ENCODE data around the gene IL4. TPM values are rescaled to one million over a fixed set of nuclear protein-coding genes. Genes with fewer than 3 reads are reported as not detected.

The IL4 gene
- total and polyA plus RNA-seq, 2 experiments from 2014 or later = not detected

GRCh38 chr5:132725745-132726144, 52.0 kb downstream of the IL4 start:
- peaks cover 3% of the 10 kb centered on the region for H3K27me3 Mint-ChIP-seq (ENCODE audit: insufficient read depth, low read depth, poor library complexity)
- Histone ChIP-seq H2AFZ (no peak overlapping the region), H4K20me1 (replicated peaks; ENCODE audit: insufficient read depth) (no peaks in the 10 kb centered on the region; the same call in 1 of the 2 replicates), H3K4me3 (no peak overlapping the region), H3K4me2 (no peak overlapping the region), H3K79me2 (replicated peaks; ENCODE audit: insufficient read depth) (no peaks in the 10 kb centered on the region), H3K4me1 (ENCODE audit: insufficient read depth) (no peaks in the 10 kb centered on the region), H3F3A (replicated peaks; ENCODE audit: low read depth) (no peaks in the 10 kb centered on the region), H3K9me2 (ENCODE audit: insufficient read depth) (no peaks in the 10 kb centered on the region), H3K27me3 (ENCODE audit: insufficient read depth) (no peaks in the 10 kb centered on the region), H3K27ac (ENCODE audit: low read depth) (no peak overlapping the region), H3K36me3 (ENCODE audit: insufficient read depth) (no peaks in the 10 kb centered on the region)
- no peaks in the 10 kb centered on the region for H3K9me3 Mint-ChIP-seq
- DNase-seq (ENCODE audit: low spot score) (no peak), ATAC-seq (no peak)
- H3K4me1 Mint-ChIP-seq = no peaks in the 10 kb centered on the region
- H3K36me3 Mint-ChIP-seq (ENCODE audit: low read depth) = peaks cover 8% of the 10 kb centered on the region; the same call in 2 of the 3 replicates
- no peak overlapping the region for H3K27ac Mint-ChIP-seq
- H3K4me3 Mint-ChIP-seq = no peak overlapping the region
- no peak for TF ChIP-seq ZNF331 (CRISPR knock-in tag; IDR thresholded peaks at IDR 0.05; ENCODE audit: low read depth)
- no peak for TF ChIP-seq JUNB (IDR thresholded peaks at IDR 0.05; ENCODE audit: unreplicated experiment)
- no peak for TF ChIP-seq STAT1 (IDR thresholded peaks at IDR 0.05; ENCODE audit: unreplicated experiment)
- TF ChIP-seq, protein P1, sequence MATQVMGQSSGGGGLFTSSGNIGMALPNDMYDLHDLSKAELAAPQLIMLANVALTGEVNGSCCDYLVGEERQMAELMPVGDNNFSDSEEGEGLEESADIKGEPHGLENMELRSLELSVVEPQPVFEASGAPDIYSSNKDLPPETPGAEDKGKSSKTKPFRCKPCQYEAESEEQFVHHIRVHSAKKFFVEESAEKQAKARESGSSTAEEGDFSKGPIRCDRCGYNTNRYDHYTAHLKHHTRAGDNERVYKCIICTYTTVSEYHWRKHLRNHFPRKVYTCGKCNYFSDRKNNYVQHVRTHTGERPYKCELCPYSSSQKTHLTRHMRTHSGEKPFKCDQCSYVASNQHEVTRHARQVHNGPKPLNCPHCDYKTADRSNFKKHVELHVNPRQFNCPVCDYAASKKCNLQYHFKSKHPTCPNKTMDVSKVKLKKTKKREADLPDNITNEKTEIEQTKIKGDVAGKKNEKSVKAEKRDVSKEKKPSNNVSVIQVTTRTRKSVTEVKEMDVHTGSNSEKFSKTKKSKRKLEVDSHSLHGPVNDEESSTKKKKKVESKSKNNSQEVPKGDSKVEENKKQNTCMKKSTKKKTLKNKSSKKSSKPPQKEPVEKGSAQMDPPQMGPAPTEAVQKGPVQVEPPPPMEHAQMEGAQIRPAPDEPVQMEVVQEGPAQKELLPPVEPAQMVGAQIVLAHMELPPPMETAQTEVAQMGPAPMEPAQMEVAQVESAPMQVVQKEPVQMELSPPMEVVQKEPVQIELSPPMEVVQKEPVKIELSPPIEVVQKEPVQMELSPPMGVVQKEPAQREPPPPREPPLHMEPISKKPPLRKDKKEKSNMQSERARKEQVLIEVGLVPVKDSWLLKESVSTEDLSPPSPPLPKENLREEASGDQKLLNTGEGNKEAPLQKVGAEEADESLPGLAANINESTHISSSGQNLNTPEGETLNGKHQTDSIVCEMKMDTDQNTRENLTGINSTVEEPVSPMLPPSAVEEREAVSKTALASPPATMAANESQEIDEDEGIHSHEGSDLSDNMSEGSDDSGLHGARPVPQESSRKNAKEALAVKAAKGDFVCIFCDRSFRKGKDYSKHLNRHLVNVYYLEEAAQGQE (IDR thresholded peaks at IDR 0.05; ENCODE audit: unreplicated experiment) = no peak
- no peak for TF ChIP-seq ZNF114 (CRISPR knock-in tag; IDR thresholded peaks at IDR 0.05)
- TF ChIP-seq EZH2 (IDR thresholded peaks at IDR 0.05; ENCODE audit: low read depth, unreplicated experiment) = no peak
- TF ChIP-seq CTCF (conservative IDR thresholded peaks at IDR 0.05; ENCODE audit: low read depth in 2 of 2) = no peak
- TF ChIP-seq POLR2AphosphoS5 (IDR thresholded peaks at IDR 0.05; ENCODE audit: low read depth) = no peak
- TF ChIP-seq EZH2phosphoT487 (IDR thresholded peaks at IDR 0.05; ENCODE audit: unreplicated experiment) = no peak
- TF ChIP-seq NANOG (IDR thresholded peaks at IDR 0.05; ENCODE audit: borderline replicate concordance) = no peak
- TF ChIP-seq CREB1 (CRISPR knock-in tag; IDR thresholded peaks at IDR 0.05; ENCODE audit: low read depth) = no peak
- TF ChIP-seq, protein P2, sequence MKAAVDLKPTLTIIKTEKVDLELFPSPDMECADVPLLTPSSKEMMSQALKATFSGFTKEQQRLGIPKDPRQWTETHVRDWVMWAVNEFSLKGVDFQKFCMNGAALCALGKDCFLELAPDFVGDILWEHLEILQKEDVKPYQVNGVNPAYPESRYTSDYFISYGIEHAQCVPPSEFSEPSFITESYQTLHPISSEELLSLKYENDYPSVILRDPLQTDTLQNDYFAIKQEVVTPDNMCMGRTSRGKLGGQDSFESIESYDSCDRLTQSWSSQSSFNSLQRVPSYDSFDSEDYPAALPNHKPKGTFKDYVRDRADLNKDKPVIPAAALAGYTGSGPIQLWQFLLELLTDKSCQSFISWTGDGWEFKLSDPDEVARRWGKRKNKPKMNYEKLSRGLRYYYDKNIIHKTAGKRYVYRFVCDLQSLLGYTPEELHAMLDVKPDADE (IDR thresholded peaks at IDR 0.05) = no peak
- TF ChIP-seq, protein P3, sequence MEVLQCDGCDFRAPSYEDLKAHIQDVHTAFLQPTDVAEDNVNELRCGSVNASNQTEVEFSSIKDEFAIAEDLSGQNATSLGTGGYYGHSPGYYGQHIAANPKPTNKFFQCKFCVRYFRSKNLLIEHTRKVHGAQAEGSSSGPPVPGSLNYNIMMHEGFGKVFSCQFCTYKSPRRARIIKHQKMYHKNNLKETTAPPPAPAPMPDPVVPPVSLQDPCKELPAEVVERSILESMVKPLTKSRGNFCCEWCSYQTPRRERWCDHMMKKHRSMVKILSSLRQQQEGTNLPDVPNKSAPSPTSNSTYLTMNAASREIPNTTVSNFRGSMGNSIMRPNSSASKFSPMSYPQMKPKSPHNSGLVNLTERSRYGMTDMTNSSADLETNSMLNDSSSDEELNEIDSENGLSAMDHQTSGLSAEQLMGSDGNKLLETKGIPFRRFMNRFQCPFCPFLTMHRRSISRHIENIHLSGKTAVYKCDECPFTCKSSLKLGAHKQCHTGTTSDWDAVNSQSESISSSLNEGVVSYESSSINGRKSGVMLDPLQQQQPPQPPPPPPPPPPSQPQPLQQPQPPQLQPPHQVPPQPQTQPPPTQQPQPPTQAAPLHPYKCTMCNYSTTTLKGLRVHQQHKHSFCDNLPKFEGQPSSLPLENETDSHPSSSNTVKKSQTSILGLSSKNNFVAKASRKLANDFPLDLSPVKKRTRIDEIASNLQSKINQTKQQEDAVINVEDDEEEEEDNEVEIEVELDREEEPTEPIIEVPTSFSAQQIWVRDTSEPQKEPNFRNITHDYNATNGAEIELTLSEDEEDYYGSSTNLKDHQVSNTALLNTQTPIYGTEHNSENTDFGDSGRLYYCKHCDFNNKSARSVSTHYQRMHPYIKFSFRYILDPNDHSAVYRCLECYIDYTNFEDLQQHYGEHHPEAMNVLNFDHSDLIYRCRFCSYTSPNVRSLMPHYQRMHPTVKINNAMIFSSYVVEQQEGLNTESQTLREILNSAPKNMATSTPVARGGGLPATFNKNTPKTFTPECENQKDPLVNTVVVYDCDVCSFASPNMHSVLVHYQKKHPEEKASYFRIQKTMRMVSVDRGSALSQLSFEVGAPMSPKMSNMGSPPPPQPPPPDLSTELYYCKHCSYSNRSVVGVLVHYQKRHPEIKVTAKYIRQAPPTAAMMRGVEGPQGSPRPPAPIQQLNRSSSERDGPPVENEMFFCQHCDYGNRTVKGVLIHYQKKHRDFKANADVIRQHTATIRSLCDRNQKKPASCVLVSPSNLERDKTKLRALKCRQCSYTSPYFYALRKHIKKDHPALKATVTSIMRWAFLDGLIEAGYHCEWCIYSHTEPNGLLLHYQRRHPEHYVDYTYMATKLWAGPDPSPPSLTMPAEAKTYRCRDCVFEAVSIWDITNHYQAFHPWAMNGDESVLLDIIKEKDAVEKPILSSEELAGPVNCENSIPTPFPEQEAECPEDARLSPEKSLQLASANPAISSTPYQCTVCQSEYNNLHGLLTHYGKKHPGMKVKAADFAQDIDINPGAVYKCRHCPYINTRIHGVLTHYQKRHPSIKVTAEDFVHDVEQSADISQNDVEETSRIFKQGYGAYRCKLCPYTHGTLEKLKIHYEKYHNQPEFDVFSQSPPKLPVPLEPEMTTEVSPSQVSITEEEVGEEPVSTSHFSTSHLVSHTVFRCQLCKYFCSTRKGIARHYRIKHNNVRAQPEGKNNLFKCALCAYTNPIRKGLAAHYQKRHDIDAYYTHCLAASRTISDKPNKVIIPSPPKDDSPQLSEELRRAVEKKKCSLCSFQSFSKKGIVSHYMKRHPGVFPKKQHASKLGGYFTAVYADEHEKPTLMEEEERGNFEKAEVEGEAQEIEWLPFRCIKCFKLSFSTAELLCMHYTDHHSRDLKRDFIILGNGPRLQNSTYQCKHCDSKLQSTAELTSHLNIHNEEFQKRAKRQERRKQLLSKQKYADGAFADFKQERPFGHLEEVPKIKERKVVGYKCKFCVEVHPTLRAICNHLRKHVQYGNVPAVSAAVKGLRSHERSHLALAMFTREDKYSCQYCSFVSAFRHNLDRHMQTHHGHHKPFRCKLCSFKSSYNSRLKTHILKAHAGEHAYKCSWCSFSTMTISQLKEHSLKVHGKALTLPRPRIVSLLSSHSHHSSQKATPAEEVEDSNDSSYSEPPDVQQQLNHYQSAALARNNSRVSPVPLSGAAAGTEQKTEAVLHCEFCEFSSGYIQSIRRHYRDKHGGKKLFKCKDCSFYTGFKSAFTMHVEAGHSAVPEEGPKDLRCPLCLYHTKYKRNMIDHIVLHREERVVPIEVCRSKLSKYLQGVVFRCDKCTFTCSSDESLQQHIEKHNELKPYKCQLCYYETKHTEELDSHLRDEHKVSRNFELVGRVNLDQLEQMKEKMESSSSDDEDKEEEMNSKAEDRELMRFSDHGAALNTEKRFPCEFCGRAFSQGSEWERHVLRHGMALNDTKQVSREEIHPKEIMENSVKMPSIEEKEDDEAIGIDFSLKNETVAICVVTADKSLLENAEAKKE (CRISPR knock-in tag; IDR thresholded peaks at IDR 0.05) = no peak
